GM19452 (cell line): ENCODE results near the gene SELENON.

Experiments
- ATAC-seq: cut with Tn5 transposase; IDR thresholded peaks from one replicate; pipeline ENCODE4 v1.9.1; 2021; ENCODE audit not compliant: unreplicated experiment

SELENON gene

DNA sequence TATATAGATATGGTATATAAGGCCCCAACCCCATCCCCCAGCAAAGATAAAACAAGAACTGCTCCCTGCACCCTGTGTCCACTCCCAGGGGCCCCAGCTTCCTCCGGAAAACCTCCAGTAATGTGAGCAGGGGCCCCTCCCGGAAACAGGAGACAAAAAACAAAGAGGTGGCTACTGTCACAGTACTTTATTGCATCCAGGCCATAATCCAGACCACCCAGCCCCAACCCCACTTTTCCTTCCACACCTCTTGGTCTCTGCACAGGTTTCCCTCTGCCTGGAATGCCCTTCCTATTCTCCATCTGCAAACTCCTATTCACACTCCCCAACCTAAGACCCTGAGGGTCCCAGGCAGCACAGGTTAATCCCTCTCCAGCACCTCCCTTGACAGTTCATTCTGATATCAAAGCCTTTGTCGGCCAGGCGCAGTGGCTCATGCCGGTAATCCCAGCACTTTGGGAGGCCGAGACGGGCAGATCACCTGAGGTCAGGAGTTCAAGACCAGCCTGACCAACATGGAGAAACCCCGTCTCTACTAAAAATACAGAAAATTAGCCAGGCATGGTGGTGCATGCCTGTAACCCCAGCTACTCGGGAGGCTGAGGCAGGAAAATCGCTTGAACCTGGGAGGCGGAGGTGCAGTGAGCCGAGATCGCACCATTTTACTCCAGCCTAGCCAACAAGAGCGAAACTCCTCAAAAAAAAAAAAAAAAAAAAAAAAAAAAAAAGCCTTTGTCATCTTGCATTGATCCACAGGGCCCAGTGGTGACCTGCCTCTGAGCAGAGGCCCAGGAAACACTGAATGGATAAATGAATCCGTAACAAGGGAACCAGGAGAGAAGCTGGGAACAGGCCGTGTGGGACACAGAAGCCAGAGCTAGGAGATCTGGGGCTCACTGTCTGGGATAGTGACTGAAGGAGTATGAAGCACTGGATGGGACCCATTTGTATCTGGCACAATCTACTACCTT, 61.6 kb downstream of the SELENON start:
- no peak for ATAC-seq

DNA sequence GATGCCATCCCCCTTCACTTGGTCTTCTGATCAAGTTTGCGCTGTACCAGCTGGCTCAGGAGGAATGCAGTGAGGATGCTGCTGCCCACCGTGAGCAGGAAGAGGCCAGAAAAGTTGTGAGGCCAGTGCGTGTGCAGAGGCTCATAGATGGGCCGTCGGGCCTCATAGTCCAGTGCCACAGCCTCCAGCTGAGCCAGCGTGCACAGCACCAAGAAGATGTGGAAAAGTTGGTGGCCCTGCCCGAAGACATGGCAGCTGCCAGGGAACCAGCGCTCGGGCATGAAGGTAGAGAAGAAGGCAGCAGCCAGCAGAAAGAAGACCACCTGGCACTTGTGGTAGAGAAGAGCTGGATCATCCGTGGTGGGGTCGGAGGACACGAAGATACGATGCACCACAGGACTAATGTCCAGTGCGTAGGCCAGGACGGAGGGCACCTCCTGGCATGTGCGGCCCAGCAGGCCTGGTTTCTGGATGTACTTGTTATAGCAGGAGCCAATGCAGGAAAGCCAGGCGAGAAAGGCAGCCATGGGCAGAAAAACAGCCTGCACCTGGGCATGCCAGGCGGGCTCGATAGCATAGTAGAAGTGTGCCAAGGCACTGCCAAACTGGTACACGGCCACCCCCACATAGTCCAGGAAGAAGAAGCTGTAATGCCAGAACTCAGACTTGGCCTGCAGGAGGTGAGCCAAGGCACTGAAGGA, 62.9 kb downstream of the SELENON start:
- ATAC-seq: no peak

DNA sequence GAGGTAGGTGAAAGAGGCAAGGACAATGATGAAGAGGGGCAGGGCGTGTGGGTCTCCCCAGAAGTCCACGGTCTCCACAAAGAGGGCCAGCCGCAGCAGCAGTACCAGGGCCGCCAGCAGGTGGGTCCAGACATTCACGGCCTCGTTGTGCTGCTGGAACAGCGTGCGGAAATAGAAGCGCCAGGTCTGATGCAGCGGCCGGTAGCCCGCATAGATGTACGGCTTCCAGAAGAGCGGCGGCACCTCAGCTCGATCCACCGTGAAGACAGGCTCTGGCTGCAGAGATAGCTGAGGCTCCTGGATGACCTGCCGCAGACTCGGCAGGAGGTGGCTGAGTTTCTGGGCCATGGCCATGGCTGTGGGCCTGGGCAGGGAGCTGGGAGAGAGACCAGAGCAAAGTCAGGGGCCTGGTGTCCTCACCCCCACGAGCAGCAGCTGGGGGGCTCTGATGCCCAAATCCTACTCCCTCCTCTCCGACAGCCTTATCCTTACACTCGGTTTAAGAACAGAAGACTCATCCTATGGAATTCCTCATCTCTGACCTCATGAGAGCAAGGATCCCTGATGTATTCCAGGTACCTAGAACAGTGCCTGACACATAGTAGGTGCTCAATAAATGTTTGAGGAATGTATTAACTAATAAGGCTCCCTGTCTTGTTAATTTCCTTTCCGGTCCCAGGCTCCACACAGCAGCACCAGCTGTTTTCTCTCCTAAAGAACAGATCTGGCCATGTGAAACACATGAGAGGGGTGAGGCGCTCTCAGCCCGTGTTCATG, 63.7 kb downstream of the SELENON start:
- ATAC-seq: no peak

DNA sequence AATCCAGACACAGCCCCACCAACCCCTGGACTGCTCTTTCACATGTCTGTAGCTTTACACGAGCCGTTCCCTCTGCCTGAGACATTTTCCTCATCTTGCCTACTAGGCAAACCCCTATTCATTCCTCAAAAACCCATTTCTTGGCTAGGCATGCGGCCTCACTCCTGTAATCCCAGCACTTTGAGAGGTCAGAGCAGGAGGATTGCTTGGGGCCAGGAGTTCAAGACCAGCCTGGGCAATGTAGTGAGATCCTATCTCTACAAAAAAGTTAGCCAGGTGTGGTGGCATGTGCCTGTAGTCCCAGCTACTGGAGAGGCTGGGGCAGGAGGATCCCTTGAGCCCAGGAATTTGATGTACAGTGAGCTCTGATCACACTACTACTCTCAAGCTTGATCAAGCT, 64.4 kb downstream of the SELENON start:
- no peak for ATAC-seq

- no peak for ATAC-seq
Measured at GRCh38 chr1:25866288-25866687, 66.3 kb downstream of the SELENON start.

- no peak for ATAC-seq
Measured at GRCh38 chr1:25867210-25867991, 67.4 kb downstream of the SELENON start.
